Epithelial cell of esophagus (primary cell): ENCODE measurements around the gene UQCR11.

Experiments used
- DNase-seq: peaks from one replicate; pipeline ENCODE4 v3.0.0; 2010; ENCODE audit warnings: low read depth
- H3K4me3 ChIP-seq: 2 replicates; pipeline ENCODE4 v1.5.1; 2011; ENCODE audit warnings: mild to moderate bottlenecking, low read length, control low read depth
- CTCF ChIP-seq: IDR thresholded peaks from 2 replicates; pipeline ENCODE4 v1.5.1; 2011; ENCODE audit warnings: low read depth, mild to moderate bottlenecking, low read length, control low read depth, inconsistent platforms; ENCODE audit not compliant: insufficient read depth; ENCODE audit errors: missing control alignments

Gene UQCR11

GRCh38 chr19:1621021-1621420, 15.8 kb upstream of the UQCR11 start:
- H3K4me3 ChIP-seq: no peak overlapping the region
- DNase-seq: no peak
- TF ChIP-seq CTCF: no peak

- TF ChIP-seq CTCF: no peak
- no peak overlapping the region for H3K4me3 ChIP-seq
- DNase-seq: no peak
Measured at GRCh38 chr19:1620502-1620901, 15.2 kb upstream of the UQCR11 start.

- no peak overlapping the region for H3K4me3 ChIP-seq
- DNase-seq: no peak
- TF ChIP-seq CTCF: no peak
Measured at GRCh38 chr19:1619703-1620102, 14.4 kb upstream of the UQCR11 start.

GRCh38 chr19:1619094-1619439, 13.8 kb upstream of the UQCR11 start:
- H3K4me3 ChIP-seq: no peak overlapping the region
- DNase-seq: no peak
- TF ChIP-seq CTCF: no peak

GRCh38 chr19:1618157-1619093, 13.2 kb upstream of the UQCR11 start:
- TF ChIP-seq CTCF: peak; percentile 48
- peak; percentile 37 for DNase-seq
- no peak overlapping the region for H3K4me3 ChIP-seq

GRCh38 chr19:1616875-1617274, 11.6 kb upstream of the UQCR11 start:
- no peak overlapping the region for H3K4me3 ChIP-seq
- TF ChIP-seq CTCF: no peak
- no peak for DNase-seq

- TF ChIP-seq CTCF: no peak
- no peak for DNase-seq
Measured at GRCh38 chr19:1616396-1616795, 11.1 kb upstream of the UQCR11 start.

More at GRCh38 chr19:1616396-1616795, 11.1 kb upstream of the UQCR11 start:
- no peak overlapping the region for H3K4me3 ChIP-seq
